WTC11 (cell line): Measurements from ENCODE around the gene VGF. TPM values are rescaled to one million over a fixed set of nuclear protein-coding genes. Genes with fewer than 3 reads are reported as not detected.

Source experiments
- ATAC-seq: fragments of 200-7000 bp; cut with Tn5 transposase; 2 replicates; pipeline ENCODE4 v1.10.0; 2021; ENCODE audit warnings: mild to moderate bottlenecking, moderate library complexity
- CTCF ChIA-PET: fragments of 300-600 bp; sonication (Branson Sonifier 250); formaldehyde crosslinking; loops from one replicate; lab custom pipeline; 2021; ENCODE audit warnings: antibody characterized with exemption; lab: Charles Lee
- POLR2A ChIA-PET: fragments of 350-600 bp; sonication (Branson Sonifier 250); formaldehyde crosslinking; loops from one replicate; lab custom pipeline; 2021; ENCODE audit warnings: antibody characterized with exemption; lab: Charles Lee
- DNase-seq: peaks from one replicate; pipeline ENCODE4 v3.0.0; 2021; ENCODE audit warnings: low spot score
- H3K27ac Mint-ChIP-seq: 2 replicates; pipeline ENCODE4 v1.8.0; 2021; ENCODE audit warnings: mixed read lengths
- H3K27me3 Mint-ChIP-seq: 2 replicates; pipeline ENCODE4 v1.8.0; 2021; ENCODE audit warnings: low read depth, mild to moderate bottlenecking, moderate library complexity, mixed read lengths
- H3K36me3 Mint-ChIP-seq: 2 replicates; pipeline ENCODE4 v1.8.0; 2021; ENCODE audit warnings: mixed read lengths
- H3K4me1 Mint-ChIP-seq: 2 replicates; pipeline ENCODE4 v1.8.0; 2022; ENCODE audit warnings: mixed read lengths
- H3K4me3 Mint-ChIP-seq: 2 replicates; pipeline ENCODE4 v1.8.0; 2021; ENCODE audit warnings: mild to moderate bottlenecking, moderate library complexity, mixed read lengths
- H3K9me3 Mint-ChIP-seq: 2 replicates; pipeline ENCODE4 v1.8.0; 2021; ENCODE audit warnings: mixed read lengths
- AR ChIP-seq: fragments of 250-450 bp; sonication (Bioruptor Pico); IDR thresholded peaks from 2 replicates; pipeline ENCODE4 v1.9.0; 2021; ENCODE audit warnings: mild to moderate bottlenecking
- ARID4B ChIP-seq: sonication (generic); formaldehyde crosslinking; IDR thresholded peaks from 2 replicates; pipeline ENCODE4 v1.8.0; 2023; ENCODE audit warnings: missing genetic modification reagents, mild to moderate bottlenecking, borderline replicate concordance
- ATF3 ChIP-seq: sonication (generic); formaldehyde crosslinking; conservative IDR thresholded peaks from 2 replicates; pipeline ENCODE4 v1.8.1; 2022; ENCODE audit warnings: mild to moderate bottlenecking, missing genetic modification reagents
- ATF6 ChIP-seq: sonication (generic); formaldehyde crosslinking; IDR thresholded peaks from 2 replicates; pipeline ENCODE4 v1.8.1; 2023; ENCODE audit warnings: mild to moderate bottlenecking, missing genetic modification reagents
- ESRRA ChIP-seq: sonication (generic); formaldehyde crosslinking; IDR thresholded peaks from 2 replicates; pipeline ENCODE4 v1.8.1; 2022; ENCODE audit warnings: mild to moderate bottlenecking, missing genetic modification reagents, borderline replicate concordance
- ETV6 ChIP-seq: sonication (generic); formaldehyde crosslinking; IDR thresholded peaks from 2 replicates; pipeline ENCODE4 v1.8.1; 2022; ENCODE audit warnings: mild to moderate bottlenecking, missing genetic modification reagents
- FOXJ3 ChIP-seq: sonication (generic); formaldehyde crosslinking; IDR thresholded peaks from 2 replicates; pipeline ENCODE4 v1.9.0; 2021; ENCODE audit warnings: missing genetic modification reagents, mild to moderate bottlenecking, borderline replicate concordance
- JUN ChIP-seq: sonication (generic); formaldehyde crosslinking; IDR thresholded peaks from 2 replicates; pipeline ENCODE4 v1.8.0; 2023; ENCODE audit warnings: mild to moderate bottlenecking, missing genetic modification reagents
- MXD4 ChIP-seq: fragments of 250-450 bp; sonication (Bioruptor Pico); IDR thresholded peaks from 2 replicates; pipeline ENCODE4 v1.8.0; 2021; ENCODE audit warnings: mild to moderate bottlenecking, moderate library complexity, borderline replicate concordance
- RORB ChIP-seq: fragments of 250-450 bp; sonication (Bioruptor Pico); IDR thresholded peaks from 2 replicates; pipeline ENCODE4 v1.9.0; 2021; ENCODE audit warnings: mild to moderate bottlenecking
- SOX15 ChIP-seq: fragments of 250-450 bp; sonication (Bioruptor Pico); IDR thresholded peaks from 2 replicates; pipeline ENCODE4 v1.9.0; 2021; ENCODE audit warnings: mild to moderate bottlenecking
- STAT6 ChIP-seq: sonication (generic); formaldehyde crosslinking; conservative IDR thresholded peaks from 2 replicates; pipeline ENCODE4 v1.8.1; 2023; ENCODE audit warnings: mild to moderate bottlenecking, low read depth, missing genetic modification reagents, moderate library complexity
- TCF7 ChIP-seq: sonication (generic); formaldehyde crosslinking; IDR thresholded peaks from 2 replicates; pipeline ENCODE4 v1.8.0; 2022; ENCODE audit warnings: mild to moderate bottlenecking, low read depth, missing genetic modification reagents, moderate library complexity
- USF2 ChIP-seq: sonication (generic); formaldehyde crosslinking; IDR thresholded peaks from 2 replicates; pipeline ENCODE4 v1.8.1; 2023; ENCODE audit warnings: mild to moderate bottlenecking, missing genetic modification reagents, moderate library complexity
- ZNF263 ChIP-seq: sonication (generic); formaldehyde crosslinking; IDR thresholded peaks from 2 replicates; pipeline ENCODE4 v1.8.1; 2022; ENCODE audit warnings: low read depth, mild to moderate bottlenecking, moderate library complexity, missing genetic modification reagents
- ZNF396 ChIP-seq: fragments of 250-450 bp; sonication (Bioruptor Pico); IDR thresholded peaks from 2 replicates; pipeline ENCODE4 v1.8.0; 2021; ENCODE audit warnings: mild to moderate bottlenecking, moderate library complexity, borderline replicate concordance
- total RNA-seq: library from RNA; stranded (reverse); gene quantifications from 3 replicates; pipeline ENCODE4 v1.2.3, GENCODE V29; 2021

The VGF gene
- total RNA-seq, 1 experiment from 2014 or later = 5.2 TPM

- peaks cover 38% of the 10 kb centered on the region for H3K4me1 Mint-ChIP-seq
- H3K4me3 Mint-ChIP-seq = peak overlapping the region; percentile 80
- TF ChIP-seq JUN = no peak
- TF ChIP-seq ETV6 = no peak
- TF ChIP-seq AR (CRISPR knock-in tag) = no peak
- no peak for TF ChIP-seq RORB
- H3K9me3 Mint-ChIP-seq = 0 out of 2 replicates have a peak, but pooled peaks cover 3% of the 10 kb centered on the region
- H3K27ac Mint-ChIP-seq = peak overlapping the region; percentile 36; the same call in 1 of the 2 replicates
- peaks cover 5% of the 10 kb centered on the region; the same call in 1 of the 2 replicates for H3K36me3 Mint-ChIP-seq
- DNase-seq (no peak), ATAC-seq (no peak)
- ChIA-PET POLR2A (no interaction called here), CTCF (interaction anchor here (0.6 to 6.9 kb wide), 6 partner anchors 11 to 127 kb away, joined by 4 to 109 read pairs (median 20); no protein-coding TSS in a partner anchor)
- H3K27me3 Mint-ChIP-seq = peaks cover 18% of the 10 kb centered on the region
Measured at GRCh38 chr7:101155303-101155702, 10.1 kb downstream of the VGF start.

- ATAC-seq (peak; percentile 8), DNase-seq (peak; percentile 38)
- no peak for TF ChIP-seq ATF6 (CRISPR knock-in tag)
- 0 out of 2 replicates have a peak, but pooled peaks have one; percentile 14 for TF ChIP-seq TCF7
- peaks cover 32% of the 10 kb centered on the region for H3K4me1 Mint-ChIP-seq
- CTCF ChIA-PET = interaction anchor here (0.6 to 6.9 kb wide), 9 partner anchors 10 to 128 kb away, joined by 3 to 109 read pairs (median 17); partner anchors contain the start of genes PLOD3 and ZNHIT1
- H3K4me3 Mint-ChIP-seq = peak overlapping the region; percentile 80
- POLR2A ChIA-PET = interaction anchor here (1.0 kb wide), 1 partner anchor 22 kb away, joined by 3 read pairs; no protein-coding TSS in a partner anchor
- 0 out of 2 replicates have a peak, but pooled peaks cover 3% of the 10 kb centered on the region for H3K9me3 Mint-ChIP-seq
- no peak overlapping the region for H3K27ac Mint-ChIP-seq
- peaks cover 5% of the 10 kb centered on the region; the same call in 1 of the 2 replicates for H3K36me3 Mint-ChIP-seq
- peaks cover 18% of the 10 kb centered on the region for H3K27me3 Mint-ChIP-seq
Measured at GRCh38 chr7:101154693-101155102, 10.7 kb downstream of the VGF start.

GRCh38 chr7:101153969-101154692, 11.2 kb downstream of the VGF start, which contains the start of gene AP1S1:
Gene AP1S1, plus strand, starts transcription at chr7:101154476. Its CDS starts 39 bp downstream, at chr7:101154515.
- H3K4me1 Mint-ChIP-seq = peaks cover 28% of the 10 kb centered on the region
- ATAC-seq (peak; percentile 91), DNase-seq (peak; percentile 98)
- ChIA-PET POLR2A (interaction anchor here (1.0 kb wide), 1 partner anchor 22 kb away, joined by 3 read pairs; no protein-coding TSS in a partner anchor), CTCF (interaction anchor here (0.5 to 3.1 kb wide), 6 partner anchors 10 to 80 kb away, joined by 3 to 27 read pairs (median 4); partner anchors contain the start of genes PLOD3 and ZNHIT1)
- H3K9me3 Mint-ChIP-seq = 0 out of 2 replicates have a peak, but pooled peaks cover 3% of the 10 kb centered on the region
- H3K4me3 Mint-ChIP-seq = peak within 1 kb of the TSS; percentile 80
- H3K27ac Mint-ChIP-seq = peak within 1 kb of the TSS; percentile 37; the same call in 1 of the 2 replicates
- H3K27me3 Mint-ChIP-seq = peaks cover 18% of the 10 kb centered on the region
- peaks cover 2% of the 10 kb centered on the region; the same call in 1 of the 2 replicates for H3K36me3 Mint-ChIP-seq
- TF ChIP-seq ZNF396 (peak; percentile 67; the same call in 1 of the 2 replicates), USF2 (CRISPR knock-in tag) (no peak), ZNF263 (CRISPR knock-in tag) (no peak), ATF3 (CRISPR knock-in tag) (no peak), ESRRA (CRISPR knock-in tag) (no peak), MXD4 (CRISPR knock-in tag) (no peak), ARID4B (CRISPR knock-in tag) (peak; percentile 60; the same call in 1 of the 2 replicates), SOX15 (CRISPR knock-in tag) (no peak), FOXJ3 (CRISPR knock-in tag) (no peak), STAT6 (CRISPR knock-in tag) (no peak)
